ENCODE measurements around the gene TNFRSF21.

- no peak for TF ChIP-seq EZH2 (optimal IDR thresholded peaks at IDR 0.05; ENCODE audit: low read depth, low read length)
- no peak for TF ChIP-seq CTCF (IDR thresholded peaks at IDR 0.05; ENCODE audit: low read length)
These were observed 10.2 kb upstream of the TNFRSF21 start for GRCh38 chr6:47319867-47320266.
